Activated CD4-positive, alpha-beta T cell treated with anti-CD3 and anti-CD28 coated beads, Interleukin-2, amount 50 U/mL, for 24 hours (primary cell): ENCODE data around the gene MAML3.

Experiments used
- DNase-seq, 2 donors: peaks; one replicate each; pipeline ENCODE4 v3.0.0-alpha.2; 2020; ENCODE audit warnings: low read depth in 1 of 2, low spot score in 1 of 2

MAML3 gene

GRCh38 chr4:139905489-139905888 is 248.5 kb downstream of the MAML3 start:
- no peak for DNase-seq

GRCh38 chr4:139904406-139904805 is 249.6 kb downstream of the MAML3 start:
- DNase-seq: no peak

DNA sequence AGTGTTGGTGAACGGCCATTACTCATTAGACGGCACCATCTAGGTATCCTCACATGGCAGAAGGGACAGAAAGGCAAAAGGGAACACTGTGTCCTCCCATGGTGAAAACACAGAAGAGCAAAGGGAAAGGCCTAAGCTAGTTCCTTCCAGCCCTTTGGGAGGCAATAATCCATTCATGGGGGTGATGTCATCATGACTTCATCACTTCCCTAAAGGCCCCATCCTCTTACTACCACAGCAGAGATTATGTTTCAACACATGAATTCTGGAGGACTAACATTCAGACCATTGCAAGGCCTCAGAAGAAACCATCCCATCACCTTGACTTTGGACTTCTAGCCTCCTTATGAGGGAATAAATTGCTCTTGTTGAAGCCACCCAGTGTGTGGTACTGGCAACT is 250.1 kb downstream of the MAML3 start:
- DNase-seq: no peak

DNA sequence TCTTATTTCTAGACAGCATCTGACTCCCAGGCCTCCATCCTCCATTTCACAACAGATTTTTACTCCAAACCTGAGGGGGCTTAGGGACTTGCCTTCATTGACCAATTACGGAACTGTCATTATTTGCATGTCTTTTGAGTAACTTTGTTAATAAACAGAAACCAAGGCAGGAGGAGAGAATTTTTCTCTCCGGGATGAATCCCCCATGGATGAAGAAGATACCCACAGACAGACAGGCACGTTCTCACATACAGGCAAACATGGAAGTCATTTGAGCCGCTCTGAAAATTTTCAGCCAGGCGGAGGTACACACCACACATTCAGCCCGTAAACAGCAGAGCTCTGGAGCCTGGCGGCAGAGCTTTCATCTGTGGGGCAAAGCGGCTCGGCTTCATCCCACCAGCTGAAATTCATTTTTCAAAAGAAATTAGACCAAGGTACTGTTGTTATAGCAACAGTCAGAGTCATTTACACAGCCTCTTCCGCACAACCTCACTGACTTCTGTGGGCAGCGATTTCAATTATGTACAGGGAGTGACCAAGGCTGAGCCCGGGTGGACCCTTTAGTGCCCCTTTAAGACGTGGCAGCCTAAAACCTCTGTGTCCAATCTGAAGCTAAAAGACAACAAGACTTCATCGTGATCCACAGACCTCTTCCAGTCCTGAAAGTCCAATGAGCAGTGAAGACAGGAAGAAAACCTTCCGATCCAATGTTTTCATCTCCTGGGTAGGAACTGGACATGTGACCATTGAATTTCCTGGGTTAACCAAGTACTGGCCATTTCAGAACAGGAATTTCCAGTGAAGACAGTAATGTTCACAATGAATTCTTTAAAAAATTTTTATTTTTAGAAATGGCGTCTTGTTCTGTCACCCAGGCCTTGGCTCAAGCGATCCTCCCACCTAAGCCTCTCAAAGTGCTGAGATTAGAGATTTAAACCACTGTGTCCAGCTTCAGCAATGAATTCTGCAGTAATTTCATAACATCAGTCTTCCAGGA is 251.4 kb downstream of the MAML3 start:
- no peak for DNase-seq

DNA sequence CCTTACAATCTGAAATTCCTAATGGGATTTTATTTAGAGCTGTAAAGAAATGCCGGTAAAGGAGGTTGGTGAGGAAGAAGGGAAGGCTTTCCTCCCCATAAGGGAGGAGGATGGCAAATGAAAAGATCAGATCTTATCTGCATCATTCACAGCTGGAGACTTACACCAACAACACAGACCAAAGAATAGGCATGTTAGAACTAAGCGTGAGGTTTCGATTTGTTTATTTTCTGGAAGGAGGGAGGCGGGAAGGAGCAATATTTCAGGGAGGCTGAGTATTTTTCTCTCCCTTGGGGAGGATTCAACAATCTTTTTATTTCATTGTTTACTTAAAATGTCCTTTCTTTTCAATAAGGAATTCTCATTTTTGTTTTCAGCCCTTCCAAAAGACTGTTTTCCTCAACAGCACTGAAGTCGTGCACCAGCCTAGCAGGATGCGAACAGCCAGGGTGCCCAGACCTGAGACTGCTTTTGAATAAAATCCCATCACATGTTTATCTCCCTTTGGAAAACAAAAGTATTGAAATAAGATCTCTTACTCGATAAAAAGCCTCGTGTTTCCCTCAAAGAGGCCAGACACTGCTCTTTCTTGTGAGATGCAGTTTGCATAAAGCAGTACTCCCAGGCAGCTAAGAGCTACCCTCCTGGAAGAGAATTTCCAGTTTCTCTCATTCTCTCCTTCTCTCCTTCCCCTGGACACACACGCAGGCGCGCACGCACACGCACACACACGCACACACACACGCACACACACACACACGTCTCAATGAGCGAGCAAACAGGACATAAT is 252.3 kb downstream of the MAML3 start:
- no peak for DNase-seq

DNA sequence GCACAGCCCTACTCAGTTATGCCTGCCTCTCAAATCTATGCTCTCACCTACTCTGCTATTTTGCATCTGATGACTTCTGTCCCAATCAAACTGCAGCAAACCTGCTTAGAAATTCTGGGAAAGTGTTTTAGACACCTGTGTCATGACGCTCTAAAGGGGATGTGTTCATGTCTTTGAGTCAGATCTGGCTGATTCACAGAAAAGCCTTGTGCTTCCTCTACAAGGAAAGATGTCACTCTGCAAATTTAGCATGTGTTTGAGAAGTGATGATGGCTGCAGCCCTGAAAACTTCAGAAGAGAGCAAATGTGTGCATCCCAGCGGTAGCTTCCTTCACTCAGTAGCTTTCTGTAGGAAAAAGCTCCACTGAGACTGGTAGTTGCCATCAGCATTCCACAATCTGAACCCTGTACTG is 253.0 kb downstream of the MAML3 start:
- no peak for DNase-seq

- DNase-seq: no peak
Measured at GRCh38 chr4:139899346-139899745, 254.6 kb downstream of the MAML3 start.

DNA sequence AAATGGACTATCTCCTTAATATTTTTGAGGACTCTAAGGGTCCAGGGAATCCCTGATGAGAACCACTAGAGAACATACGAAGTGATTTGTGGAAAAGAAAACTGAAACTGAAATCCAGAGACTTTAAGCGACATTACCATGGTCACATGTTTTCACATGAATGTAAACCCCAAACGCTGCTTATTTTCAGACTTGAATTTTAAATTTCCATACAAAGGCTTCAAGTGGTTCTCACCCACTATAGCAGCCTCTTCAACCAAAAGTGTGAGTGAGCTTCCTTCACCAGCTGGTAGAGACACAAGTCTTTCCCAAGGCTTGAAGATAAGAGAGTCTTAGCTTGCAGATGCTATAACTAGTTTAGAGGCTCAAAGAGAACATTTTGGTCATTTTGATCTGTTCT is 255.7 kb downstream of the MAML3 start:
- DNase-seq: no peak

- DNase-seq: no peak
Measured at GRCh38 chr4:139896091-139896604, 257.8 kb downstream of the MAML3 start.

- no peak for DNase-seq
Measured at GRCh38 chr4:139893801-139894200, 260.2 kb downstream of the MAML3 start.

DNA sequence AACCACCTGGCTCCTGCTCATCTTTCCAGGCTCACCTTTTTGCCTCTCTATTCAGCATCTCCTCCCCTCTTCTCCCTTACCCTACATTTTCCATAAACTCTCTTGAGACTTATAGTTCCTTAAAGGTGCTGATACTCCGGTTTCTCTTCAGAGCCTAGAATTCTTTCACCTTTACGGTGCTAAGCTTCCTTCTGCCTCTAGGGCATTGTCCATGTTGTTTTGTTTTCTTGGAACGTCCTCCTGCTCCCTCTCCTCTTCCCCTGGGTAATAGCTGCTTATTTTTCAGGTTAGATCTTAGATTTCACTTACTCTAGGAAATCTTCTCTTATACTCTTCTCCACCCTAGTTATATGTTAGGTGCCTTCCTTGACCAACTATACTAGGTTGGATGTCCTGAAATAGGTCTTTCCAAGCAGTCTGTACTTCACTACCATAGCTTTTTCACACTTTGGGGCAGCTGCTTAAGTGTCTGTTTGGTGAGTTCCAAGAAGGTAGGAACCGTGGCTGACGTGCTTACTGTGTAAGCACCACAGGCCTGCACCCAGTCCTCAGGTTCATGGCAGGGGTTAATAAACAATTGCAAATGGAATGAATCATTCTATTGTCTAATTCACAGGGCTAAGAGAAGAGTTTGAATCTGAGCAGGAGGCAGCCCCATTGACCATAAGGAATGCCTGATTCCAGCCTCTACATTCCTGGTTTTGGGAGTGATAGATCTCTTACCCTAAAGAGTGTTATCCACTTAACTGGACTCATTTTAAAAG is 260.8 kb downstream of the MAML3 start:
- DNase-seq: no peak

GRCh38 chr4:139890816-139891215 is 263.2 kb downstream of the MAML3 start:
- no peak for DNase-seq

GRCh38 chr4:139889901-139890300 is 264.1 kb downstream of the MAML3 start:
- DNase-seq: no peak

GRCh38 chr4:139889264-139889663 is 264.7 kb downstream of the MAML3 start:
- no peak for DNase-seq

- DNase-seq: no peak
Measured at GRCh38 chr4:139887962-139888735, 265.8 kb downstream of the MAML3 start.

DNA sequence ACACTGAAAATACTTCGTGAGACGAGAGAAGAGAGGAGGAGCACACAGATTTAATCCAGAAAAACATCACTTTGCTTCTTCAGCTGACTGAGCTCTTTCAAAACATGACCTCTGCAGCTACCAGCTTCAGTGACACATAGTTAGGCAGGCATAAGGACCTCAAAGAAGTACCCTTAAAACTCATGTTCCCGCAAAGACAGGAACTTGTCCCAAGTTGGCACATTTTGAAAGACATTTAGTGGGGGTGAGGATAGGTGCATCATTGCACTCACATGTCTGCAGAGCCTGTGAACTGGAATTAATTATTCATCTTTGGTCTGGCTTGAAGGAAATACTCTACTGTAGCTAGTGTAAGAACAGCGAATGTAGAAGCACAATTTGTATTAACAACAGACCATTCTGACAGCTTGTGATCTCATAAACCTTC is 266.6 kb downstream of the MAML3 start:
- no peak for DNase-seq

DNA sequence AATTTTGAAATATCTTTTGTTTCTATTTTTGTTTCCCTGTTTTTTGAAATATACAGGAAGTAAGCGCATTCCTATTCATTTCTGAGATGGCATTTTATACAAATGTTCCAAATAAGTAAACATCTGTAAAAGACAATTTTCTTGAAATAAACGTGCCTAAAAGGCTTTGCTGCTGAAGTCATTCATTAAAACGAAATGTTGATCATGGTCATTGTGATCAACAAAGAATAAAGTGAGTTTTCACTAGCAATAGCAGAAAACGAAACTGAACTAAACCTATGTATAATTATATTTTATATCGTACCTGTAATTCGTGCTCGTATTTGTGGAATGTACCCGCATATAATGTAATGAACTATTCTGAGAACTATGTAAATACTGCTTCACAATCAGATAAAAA is 267.2 kb downstream of the MAML3 start:
- DNase-seq: no peak

GRCh38 chr4:139884438-139884837 is 269.5 kb downstream of the MAML3 start:
- DNase-seq: no peak

DNA sequence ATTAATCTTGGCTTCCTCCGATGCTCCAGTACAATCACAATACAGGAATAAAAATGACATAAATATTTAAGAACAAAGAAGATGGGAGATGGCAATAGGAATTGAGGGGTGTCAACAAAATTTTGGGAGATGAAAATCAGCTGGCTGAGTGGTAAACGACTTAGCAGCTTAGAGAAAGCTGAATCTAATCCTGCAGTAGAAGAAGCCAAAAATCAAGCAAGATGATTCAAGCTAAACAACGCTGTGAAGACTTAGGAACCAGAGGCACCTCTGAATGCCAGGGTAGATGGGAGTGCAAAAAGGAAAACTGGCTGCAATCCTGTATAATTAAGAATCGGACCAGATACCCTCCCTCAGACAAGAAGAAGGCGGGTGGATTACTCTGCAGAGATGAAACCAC is 273.1 kb downstream of the MAML3 start:
- no peak for DNase-seq

DNA sequence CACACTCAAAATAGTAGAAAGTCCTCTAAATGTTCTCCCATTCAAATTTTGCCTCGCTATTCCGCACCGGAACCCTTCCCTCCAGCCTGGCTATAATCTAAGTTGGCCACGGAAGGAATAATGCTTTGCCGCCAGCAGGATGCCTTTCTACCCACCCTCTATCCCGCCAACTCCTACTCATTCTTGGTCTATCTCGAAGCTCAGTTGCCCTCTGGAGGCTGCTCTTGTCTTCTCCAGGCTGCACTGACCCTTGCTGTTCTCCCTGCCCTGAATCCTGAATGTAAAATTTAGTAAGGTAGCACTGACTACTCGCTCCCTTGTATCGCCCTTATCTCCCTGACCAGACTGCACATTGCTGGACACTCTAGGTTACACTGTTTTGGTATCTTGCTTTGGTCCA is 275.9 kb downstream of the MAML3 start:
- DNase-seq: no peak
